Lung (tissue), 16 donors: ENCODE data around the gene FOLR1. TPM values are rescaled to one million over a fixed set of nuclear protein-coding genes. Genes with fewer than 3 reads are reported as not detected.
"Not testable (repeated sequence)": the region's sequence is repeated elsewhere in the genome, so short reads cannot be mapped to it uniquely, and the experiment has no call there.

Experiments
- ATAC-seq: fragments of 200-7000 bp; cut with Tn5 transposase; one replicate; pipeline ENCODE4 v1.9.1; 2020; ENCODE audit warnings: moderate number of reproducible peaks; ENCODE audit not compliant: insufficient read depth, low FRiP score
- DNase-seq, 3 donors: peaks; one replicate each; pipeline ENCODE4 v3.0.0-alpha.2; 2013 to 2017
- H3K27ac ChIP-seq, 2 donors: one replicate each; pipeline ENCODE4 v1.5.1; 2013; ENCODE audit warnings: mild to moderate bottlenecking in 2 of 2, moderate library complexity in 2 of 2, control low read depth in 1 of 2, inconsistent platforms in 1 of 2, low read depth in 1 of 2, low read length in 1 of 2
- H3K27me3 ChIP-seq, 3 donors: one replicate each; pipeline ENCODE4 v1.5.1; 2013; ENCODE audit warnings: low read length in 2 of 3; ENCODE audit not compliant: control insufficient read depth in 3 of 3, insufficient read depth in 3 of 3
- H3K36me3 ChIP-seq, 4 donors: one replicate each; pipeline ENCODE4 v1.5.1; 2013; ENCODE audit warnings: low read length in 4 of 4, mild to moderate bottlenecking in 1 of 4, moderate library complexity in 1 of 4; ENCODE audit not compliant: control insufficient read depth in 4 of 4, insufficient read depth in 4 of 4
- H3K4me1 ChIP-seq, 5 donors: one replicate each; pipeline ENCODE4 v1.5.1; 2013; ENCODE audit warnings: low read length in 5 of 5, mild to moderate bottlenecking in 2 of 5, moderate library complexity in 1 of 5; ENCODE audit not compliant: control insufficient read depth in 5 of 5, insufficient read depth in 5 of 5
- H3K4me3 ChIP-seq: one replicate; pipeline ENCODE4 v1.5.1; 2013; ENCODE audit warnings: mild to moderate bottlenecking, control low read depth, moderate library complexity
- H3K9ac ChIP-seq, 2 donors: one replicate each; pipeline ENCODE4 v1.5.1; 2013; ENCODE audit warnings: low read length in 2 of 2, control low read depth in 1 of 2; ENCODE audit not compliant: insufficient read depth in 1 of 2
- H3K9me3 ChIP-seq, 4 donors: one replicate each; pipeline ENCODE4 v1.5.1; 2013; ENCODE audit warnings: low read length in 3 of 4, mild to moderate bottlenecking in 1 of 4, moderate library complexity in 1 of 4; ENCODE audit not compliant: control insufficient read depth in 4 of 4, insufficient read depth in 3 of 4
- CTCF ChIP-seq: IDR thresholded peaks from 2 replicates; pipeline ENCODE4 v1.5.1; 2012; ENCODE audit warnings: mild to moderate bottlenecking; ENCODE audit errors: control extremely low read depth, extremely low read depth
- WGBS, 2 donors: extraction: QIAGEN DNeasy Blood & Tissue Kit; methylation state at CpG; one replicate each; pipeline ENCODE4 v1.1.7; 2013; 5-methylcytosine and 5-hydroxymethylcytosine counted together
- long read RNA-seq, 5 donors: transcript quantifications; one replicate each; lab custom pipeline, GENCODE V29; 2026
- polyA plus RNA-seq, 2 donors: library from polyadenylated mRNA; stranded (reverse); fragments of 200-250 nt; gene quantifications; one replicate each; pipeline ENCODE4 v1.2.1, GENCODE V29; 2013
- total RNA-seq, 2 donors: library from RNA; depleted of rRNA in 1 of 2; stranded (reverse); fragments of >200 nt in 1 of 2; gene quantifications; one replicate each; pipeline ENCODE4 v1.2.1, GENCODE V29; 2014 to 2021
- donor health status: control.
- donor health status: control.
- donor health status: Bipolar disorder and iron deficiency.
- donor health status: healthy.
- donor health status: DM: yes; HTN: yes; CAD: no.

FOLR1 gene
- 100 to 1,000 TPM; 120 to 182 TPM for total RNA-seq
- polyA plus RNA-seq = 100 to 1,000 TPM in 1 of 2 donors, 10 to 100 TPM in 1; 76.0 to 212 TPM
- long read RNA-seq, donor 1, transcript FOLR1-202 (4 exons, 996 nt) = minor isoform, 16 of 59 reads
- long read RNA-seq, donor 1, transcript FOLR1-201 (5 exons, 1,130 nt) = minor isoform, 18 of 59 reads
- long read RNA-seq, donor 1, transcript FOLR1-204 (6 exons, 1,061 nt) = major isoform, 20 of 59 reads
- long read RNA-seq, donor 1, partial matches to known transcripts = 5 of 59 reads
- long read RNA-seq, donor 1, other reads (novel, unspliced or antisense) = 0 of 59 reads
- long read RNA-seq, donor 2, transcript FOLR1-201 (5 exons, 1,130 nt) = minor isoform, 5 of 22 reads
- long read RNA-seq, donor 2, transcript FOLR1-204 (6 exons, 1,061 nt) = minor isoform, 5 of 22 reads
- long read RNA-seq, donor 2, transcript FOLR1-202 (4 exons, 996 nt) = major isoform, 6 of 22 reads
- long read RNA-seq, donor 2, partial matches to known transcripts = 5 of 22 reads
- long read RNA-seq, donor 2, other reads (novel, unspliced or antisense) = 0 of 22 reads
- long read RNA-seq, donor 3, transcript FOLR1-201 (5 exons, 1,130 nt) = minor isoform, 5 of 27 reads
- long read RNA-seq, donor 3, transcript FOLR1-202 (4 exons, 996 nt) = minor isoform, 8 of 27 reads
- long read RNA-seq, donor 3, transcript FOLR1-204 (6 exons, 1,061 nt) = major isoform, 14 of 27 reads
- long read RNA-seq, donor 3, partial matches to known transcripts = 0 of 27 reads
- long read RNA-seq, donor 3, other reads (novel, unspliced or antisense) = 0 of 27 reads
- long read RNA-seq, donor 4 = 0 reads
- long read RNA-seq, donor 5, transcript FOLR1-202 (4 exons, 996 nt) = minor isoform, 13 of 47 reads
- long read RNA-seq, donor 5, transcript FOLR1-204 (6 exons, 1,061 nt) = major isoform, 15 of 47 reads
- long read RNA-seq, donor 5, transcript FOLR1-201 (5 exons, 1,130 nt) = minor isoform, 11 of 47 reads
- long read RNA-seq, donor 5, partial matches to known transcripts = 8 of 47 reads
- long read RNA-seq, donor 5, other reads (novel, unspliced or antisense) = 0 of 47 reads

DNA sequence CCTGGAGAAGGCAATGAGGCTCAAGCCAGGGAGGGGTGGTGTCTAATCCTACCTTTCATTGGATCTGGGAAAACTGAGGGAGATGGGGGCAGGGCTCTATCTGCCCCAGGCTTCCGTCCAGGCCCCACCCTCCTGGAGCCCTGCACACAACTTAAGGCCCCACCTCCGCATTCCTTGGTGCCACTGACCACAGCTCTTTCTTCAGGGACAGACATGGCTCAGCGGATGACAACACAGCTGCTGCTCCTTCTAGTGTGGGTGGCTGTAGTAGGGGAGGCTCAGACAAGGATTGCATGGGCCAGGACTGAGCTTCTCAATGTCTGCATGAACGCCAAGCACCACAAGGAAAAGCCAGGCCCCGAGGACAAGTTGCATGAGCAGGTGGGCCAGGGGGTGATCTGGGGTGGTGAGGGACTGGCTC lies at the start of gene FOLR1:
Gene FOLR1 (plus strand): TSS at position 180 of the 421 bp plus-strand sequence. CDS start 34 bp downstream, at position 214.
- no peak for TF ChIP-seq CTCF
- 56 to 86% methylated on average over 5 of the region's 5 CpGs for WGBS, 2 donors
- Histone ChIP-seq H3K27ac (peak within 1 kb of the TSS in 1 of 2 donors; percentile 64), H3K27me3 (no peaks in the 10 kb centered on the region), H3K4me1 (peaks cover 0 to 28% (median 23%) of the 10 kb centered on the region in 5 donors), H3K9ac (no peak within 1 kb of the TSS), H3K9me3 (no peaks in the 10 kb centered on the region), H3K36me3 (no peaks in the 10 kb centered on the region), H3K4me3 (peak within 1 kb of the TSS; percentile 1)
- DNase-seq (no peak), ATAC-seq (peak; percentile 79)

GRCh38 chr11:72142543-72142942 lies 49.4 kb upstream of the FOLR1 start:
- 25 to 48% methylated on average over 1 of the region's 1 CpG for WGBS, 2 donors
- H3K9ac ChIP-seq, H3K36me3 ChIP-seq, H3K4me1 ChIP-seq, H3K9me3 ChIP-seq, H3K27ac ChIP-seq, H3K27me3 ChIP-seq, H3K4me3 ChIP-seq, DNase-seq, ATAC-seq: not testable (repeated sequence)

- Histone ChIP-seq H3K9me3 (no peaks in the 10 kb centered on the region), H3K4me1 (no peaks in the 10 kb centered on the region), H3K27ac (no peak overlapping the region), H3K27me3 (no peaks in the 10 kb centered on the region), H3K36me3 (no peaks in the 10 kb centered on the region), H3K9ac (no peak overlapping the region), H3K4me3 (no peak overlapping the region)
- ATAC-seq (no peak), DNase-seq (no peak)
- WGBS, 2 donors = 87 to 92% methylated on average over 4 of the region's 4 CpGs
- TF ChIP-seq CTCF = no peak
Measured at GRCh38 chr11:72144807-72145565, 47.0 kb upstream of the FOLR1 start.
